GM18499 (cell line): ENCODE measurements around the gene OR2B3.
"Not testable (repeated sequence)": the region's sequence is repeated elsewhere in the genome, so short reads cannot be mapped to it uniquely, and the experiment has no call there.

Experiments used
- ATAC-seq: cut with Tn5 transposase; IDR thresholded peaks from one replicate; pipeline ENCODE4 v1.9.1; 2021; ENCODE audit warnings: moderate number of reproducible peaks; ENCODE audit not compliant: insufficient read depth, unreplicated experiment

Gene OR2B3, protein sequence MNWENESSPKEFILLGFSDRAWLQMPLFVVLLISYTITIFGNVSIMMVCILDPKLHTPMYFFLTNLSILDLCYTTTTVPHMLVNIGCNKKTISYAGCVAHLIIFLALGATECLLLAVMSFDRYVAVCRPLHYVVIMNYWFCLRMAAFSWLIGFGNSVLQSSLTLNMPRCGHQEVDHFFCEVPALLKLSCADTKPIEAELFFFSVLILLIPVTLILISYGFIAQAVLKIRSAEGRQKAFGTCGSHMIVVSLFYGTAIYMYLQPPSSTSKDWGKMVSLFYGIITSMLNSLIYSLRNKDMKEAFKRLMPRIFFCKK

DNA sequence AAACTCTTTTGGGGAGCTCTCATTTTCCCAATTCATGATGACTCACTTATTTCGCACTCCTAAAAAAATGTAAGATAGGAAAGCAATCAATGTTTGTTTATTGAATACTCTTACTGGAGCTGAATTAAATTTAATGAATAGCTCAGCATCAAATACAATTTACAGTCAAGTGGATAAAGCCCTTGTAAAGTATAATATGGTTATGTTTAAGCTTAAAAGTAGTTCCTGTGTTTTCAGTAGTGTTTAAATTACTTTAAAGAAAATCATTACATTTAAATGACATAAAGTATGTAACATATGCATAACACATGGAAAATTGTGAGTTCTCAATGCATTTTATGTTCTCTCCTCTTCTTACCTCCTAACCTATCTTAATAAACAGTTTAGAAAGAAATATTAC, at the start of gene OR2B3:
Gene OR2B3, minus strand, starts transcription at position 101 of the 400 bp plus-strand sequence. Its CDS starts 65 bp downstream, at position 36.
- no peak for ATAC-seq

DNA sequence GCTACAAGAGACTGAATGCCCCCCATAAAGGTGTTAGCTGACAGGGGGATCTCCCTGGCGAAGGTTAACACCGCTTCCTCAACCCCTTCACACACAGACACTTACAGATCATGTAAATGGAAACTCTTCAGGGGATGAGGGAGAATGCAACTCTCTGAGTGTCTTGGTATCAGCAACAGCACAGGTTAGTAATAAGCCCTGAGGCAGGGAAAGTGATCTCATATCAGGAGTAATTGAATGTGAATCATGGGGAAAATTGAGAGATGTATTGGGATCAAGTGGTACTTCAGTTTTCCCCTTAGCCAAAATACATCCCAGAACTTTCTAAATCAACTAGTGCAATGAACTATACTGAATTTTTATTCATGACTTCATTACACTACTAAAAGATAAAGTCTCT, 44.6 kb upstream of the OR2B3 start:
- ATAC-seq: no peak

DNA sequence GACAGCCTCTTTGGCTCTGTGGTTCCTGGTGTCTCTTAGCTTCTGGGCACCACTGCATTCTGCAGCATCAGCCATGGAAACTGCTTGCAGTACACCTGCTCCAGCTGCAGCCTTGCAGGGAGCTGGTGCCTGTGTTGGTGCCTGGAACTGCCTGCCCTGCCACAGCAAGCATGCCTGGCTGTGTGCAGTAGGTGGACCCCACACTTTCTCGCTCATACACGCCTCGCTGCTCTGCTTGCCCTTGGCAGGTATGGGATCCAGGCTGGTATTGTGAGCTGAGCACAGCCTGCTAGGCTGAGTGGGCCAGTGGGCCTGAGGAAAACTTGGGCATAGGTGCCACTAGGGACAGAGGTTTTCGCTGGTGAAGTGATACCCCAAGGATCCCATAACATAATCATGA, 43.5 kb upstream of the OR2B3 start:
- ATAC-seq: no peak

DNA sequence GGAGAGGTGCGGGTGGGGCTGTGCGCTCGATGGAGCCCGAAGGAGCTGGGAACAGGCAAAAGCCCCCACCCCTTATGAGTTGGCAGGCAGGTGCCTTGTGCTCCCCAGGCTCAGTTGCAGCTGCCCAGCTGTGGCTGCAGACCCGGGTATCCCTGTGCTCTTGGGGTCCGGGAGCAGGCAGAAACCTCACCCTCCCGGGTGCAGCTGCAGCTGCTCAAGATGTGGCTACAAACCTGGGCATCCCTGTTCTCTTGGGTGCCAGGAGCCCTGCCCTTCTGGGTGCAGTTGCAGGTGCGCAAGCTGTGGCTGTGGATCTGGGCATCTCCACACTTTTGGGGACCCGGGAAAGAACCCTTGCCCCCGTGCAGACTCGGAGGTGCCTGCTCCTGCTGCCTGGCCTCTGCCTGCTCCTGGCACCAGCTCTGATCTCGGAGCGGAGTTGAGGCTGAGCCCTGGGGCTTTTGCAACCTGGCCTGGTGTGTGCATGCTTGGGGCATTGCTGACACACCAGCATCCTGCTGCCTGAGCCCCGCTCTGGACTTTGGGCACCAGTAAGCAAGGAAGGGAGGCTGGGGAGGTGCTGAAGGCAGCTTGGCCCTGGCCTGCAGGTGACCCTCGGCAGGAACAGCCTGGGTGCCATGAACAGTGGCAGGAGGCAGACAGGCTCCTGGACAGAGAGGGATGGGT, 42.4 kb upstream of the OR2B3 start:
- no peak for ATAC-seq

DNA sequence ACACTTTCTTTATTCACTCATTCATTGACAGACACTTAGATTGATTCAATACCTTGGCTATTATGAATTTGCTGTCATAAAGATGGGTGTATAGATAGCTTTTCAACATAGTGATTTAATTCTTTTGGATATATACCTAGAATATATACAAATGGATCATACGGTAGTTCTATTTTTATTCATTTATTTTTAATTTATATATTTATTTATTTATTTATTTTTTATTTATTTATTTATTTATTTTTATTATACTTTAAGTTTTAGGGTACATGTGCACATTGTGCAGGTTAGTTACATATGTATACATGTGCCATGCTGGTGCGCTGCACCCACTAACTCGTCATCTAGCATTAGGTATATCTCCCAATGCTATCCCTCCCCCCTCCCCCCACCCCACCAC, 27.9 kb upstream of the OR2B3 start:
- ATAC-seq: not testable (repeated sequence)

DNA sequence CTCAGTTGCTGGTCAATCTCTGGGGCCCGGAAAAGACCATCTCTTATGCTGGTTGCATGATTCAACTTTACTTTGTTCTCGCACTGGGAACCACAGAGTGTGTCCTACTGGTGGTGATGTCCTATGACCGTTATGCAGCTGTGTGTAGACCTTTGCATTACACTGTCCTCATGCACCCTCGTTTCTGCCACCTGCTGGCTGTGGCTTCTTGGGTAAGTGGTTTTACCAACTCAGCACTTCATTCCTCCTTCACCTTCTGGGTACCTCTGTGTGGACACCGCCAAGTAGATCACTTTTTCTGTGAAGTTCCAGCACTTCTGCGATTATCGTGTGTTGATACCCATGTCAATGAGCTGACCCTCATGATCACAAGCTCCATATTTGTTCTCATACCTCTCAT, 25.0 kb upstream of the OR2B3 start:
- no peak for ATAC-seq

DNA sequence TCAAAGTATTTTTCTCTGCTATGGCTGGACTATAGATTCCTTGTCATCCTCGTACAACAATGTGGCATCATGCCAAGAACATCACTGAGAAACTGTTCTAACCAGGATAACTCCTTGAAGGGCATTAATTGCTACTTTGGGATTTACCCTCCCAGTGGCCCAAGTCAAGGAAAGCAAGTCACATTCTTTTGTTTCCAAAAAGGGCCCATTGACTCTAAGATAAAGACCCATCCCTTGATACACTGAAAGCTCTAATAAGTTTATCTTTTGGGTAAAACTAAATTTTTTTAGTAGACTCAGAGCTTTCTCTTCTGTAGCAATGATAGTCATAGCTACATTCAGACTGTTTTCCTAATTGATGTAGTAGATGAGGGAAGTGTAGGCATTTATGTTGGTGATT, 20.6 kb upstream of the OR2B3 start, which contains the start of gene OR2J3:
Gene OR2J3, plus strand, starts transcription at position 301 of the 400 bp plus-strand sequence. CDS start 3,833 bp downstream, outside the sequence.
- no peak for ATAC-seq

DNA sequence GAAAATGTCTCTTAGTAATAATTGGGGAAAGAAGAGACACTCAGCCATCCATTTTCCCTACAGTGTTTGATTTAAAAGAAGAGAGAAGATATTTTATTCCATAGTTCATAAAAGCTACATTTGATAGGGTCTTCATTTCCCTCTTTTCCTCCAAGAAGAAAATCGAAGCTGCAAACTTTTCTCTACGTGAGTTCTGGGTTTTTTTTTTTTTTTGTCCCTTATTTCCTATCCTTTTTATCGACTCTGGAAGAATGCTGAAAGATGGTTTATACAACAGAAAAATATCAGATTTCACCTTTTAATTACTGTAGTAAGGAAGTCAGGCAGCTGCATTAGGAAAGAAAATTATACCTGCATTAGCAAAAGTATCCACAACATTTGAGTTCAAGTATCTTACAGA, 12.1 kb upstream of the OR2B3 start, which contains the start of gene OR2J1:
Gene OR2J1, plus strand, starts transcription at position 301 of the 400 bp plus-strand sequence. CDS start 1,453 bp downstream, outside the sequence.
- no peak for ATAC-seq

DNA sequence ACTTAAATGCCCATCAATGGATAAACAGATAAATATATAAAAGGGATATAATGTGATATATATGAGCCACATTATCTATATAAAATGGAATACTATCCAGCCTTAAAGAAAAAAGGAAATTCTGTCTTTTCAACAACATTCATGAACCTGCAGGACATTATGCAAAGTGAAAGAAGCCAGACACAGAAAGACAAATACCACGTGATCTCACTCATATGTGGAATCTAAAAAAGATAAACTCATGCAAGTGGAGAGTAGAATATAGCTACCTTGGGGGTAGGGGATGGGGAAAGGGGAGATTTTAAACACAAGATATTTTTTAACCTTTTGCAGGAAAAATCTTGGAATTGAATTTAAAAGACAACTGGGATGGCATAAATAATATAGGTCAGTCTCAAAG, 10.7 kb upstream of the OR2B3 start:
- ATAC-seq: no peak

DNA sequence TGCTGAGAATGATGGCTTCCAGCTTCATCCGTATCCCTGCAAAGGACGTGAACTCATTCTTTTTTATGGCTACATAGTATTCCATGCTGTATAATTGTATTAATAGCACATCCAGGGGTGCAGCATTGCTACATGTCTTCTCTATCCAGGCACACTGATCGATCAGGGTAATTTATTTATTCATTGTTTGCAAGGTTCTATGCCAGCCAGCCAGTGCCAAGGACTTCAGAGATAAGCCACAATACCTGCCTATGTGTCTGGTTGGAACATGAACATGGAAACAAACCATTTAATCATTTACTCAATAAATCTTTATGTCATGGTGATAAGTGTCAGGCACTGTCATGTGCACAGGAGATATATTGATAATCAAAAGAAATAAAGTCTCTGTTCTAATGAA, 5.8 kb upstream of the OR2B3 start:
- ATAC-seq: no peak

DNA sequence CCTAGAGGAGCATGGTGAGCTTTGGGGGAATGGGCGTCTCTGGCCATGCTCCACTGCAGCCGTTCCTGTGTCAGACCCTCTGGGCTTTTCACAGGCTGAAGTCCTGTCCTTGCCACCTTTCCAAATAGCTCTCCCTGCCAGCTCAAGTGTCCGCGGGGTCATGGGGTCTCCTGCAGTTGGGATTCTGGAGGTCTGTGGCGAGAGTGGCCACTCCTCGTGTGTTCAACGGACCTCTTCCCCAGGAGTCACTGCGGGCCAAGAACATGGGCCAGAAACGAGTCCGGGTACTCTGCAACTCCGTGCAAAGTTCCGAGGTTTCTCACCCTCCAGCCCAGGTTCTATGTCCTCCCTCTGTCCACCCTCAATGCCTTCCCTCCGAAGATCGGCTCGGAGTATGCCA, 4.7 kb downstream of the OR2B3 start:
- no peak for ATAC-seq

DNA sequence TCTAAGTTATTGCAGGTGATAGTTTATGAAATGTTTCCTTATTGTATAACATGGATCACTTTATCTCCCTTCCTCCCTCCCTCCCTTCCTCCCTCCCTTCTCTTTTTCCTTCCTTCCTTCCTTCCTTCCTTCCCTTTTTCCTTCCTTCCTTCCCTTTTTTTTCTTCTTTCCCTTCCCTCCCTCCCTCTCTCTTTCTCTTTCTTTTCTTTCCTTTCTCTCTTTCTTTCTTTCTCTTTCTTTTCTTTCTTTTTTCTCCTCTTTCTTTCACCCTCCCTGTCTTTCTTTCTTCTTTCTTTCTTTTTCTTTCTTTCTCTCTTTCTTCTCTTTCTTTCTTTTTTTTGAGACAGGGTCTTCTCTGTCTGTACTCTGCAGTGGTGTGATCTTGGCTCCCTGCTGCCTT, 5.8 kb downstream of the OR2B3 start:
- no peak for ATAC-seq

DNA sequence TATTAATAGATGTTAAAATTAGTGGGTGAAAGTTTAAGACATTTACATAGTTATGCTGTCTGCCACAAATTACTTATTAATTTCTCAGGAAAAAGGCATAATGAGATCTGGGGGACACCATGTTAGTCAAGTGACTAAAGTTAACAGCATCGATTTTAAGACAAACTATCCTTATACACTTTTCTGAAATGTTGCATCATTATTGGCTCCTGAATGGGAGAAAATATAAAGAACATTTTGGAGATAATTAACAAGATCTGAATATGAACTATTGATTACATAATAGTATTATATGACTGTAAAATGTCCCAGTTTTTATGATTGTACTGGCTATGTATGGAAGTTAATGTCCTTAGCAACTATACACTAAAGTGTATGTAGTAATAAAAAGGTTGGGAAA, 7.9 kb downstream of the OR2B3 start:
- ATAC-seq: no peak

DNA sequence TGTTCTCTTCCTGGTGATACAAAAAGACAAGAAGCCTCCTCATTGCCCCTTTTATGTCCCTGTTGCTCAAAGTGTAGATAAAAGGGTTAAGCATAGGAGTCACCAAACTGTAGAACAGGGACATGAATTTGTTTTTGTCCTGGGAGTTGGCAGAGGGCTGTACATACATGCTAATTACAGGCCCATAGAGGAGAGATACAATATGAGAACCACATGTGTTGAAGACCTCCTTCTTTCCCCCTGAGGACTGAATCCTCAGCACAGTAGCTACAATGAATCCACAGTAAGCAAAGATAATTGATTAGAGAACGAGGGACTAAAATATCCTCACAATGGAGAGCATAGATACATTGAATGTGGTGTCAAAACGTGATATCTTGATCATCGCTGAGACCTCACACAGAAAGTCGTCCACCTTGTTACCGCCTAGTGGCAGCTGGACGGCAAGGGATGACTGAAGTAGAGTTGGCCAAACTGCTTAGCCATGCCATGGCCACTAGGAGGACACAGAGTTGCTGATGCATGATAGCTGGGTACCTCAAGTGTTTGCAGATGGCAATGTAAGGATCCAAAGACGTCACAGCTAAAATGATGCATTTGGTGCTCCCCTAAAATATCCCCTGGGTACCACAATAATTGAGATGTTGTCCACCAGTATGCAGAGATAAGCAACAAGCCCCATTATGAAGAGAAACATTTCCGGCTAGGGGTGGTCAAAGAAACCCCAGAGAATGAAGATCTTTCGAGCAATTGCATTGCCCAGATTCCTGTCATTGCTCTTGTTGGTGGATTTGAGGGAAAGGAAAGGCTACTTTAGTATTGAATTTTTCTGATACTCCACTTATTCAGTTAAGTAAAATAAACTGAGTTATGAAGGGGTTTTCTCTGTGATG, 15.0 kb downstream of the OR2B3 start:
- ATAC-seq: no peak

DNA sequence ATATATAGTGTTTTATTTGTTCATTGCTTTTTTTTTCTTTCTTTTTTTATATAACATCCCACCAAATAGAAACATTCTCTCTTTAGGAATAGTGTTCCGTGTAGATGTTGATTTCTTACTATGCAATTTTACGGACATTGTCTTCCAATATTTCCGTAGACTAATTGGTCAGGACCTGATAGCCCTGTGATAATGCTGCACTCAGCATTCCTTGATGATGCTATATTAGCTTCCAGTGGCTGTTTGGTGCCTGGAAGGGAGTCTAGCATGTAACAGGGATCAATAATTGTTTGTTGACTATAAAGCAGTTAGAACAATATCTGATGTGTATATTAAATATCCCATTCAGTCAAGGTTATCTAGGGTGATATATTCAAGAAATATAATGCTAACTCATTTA, 35.4 kb downstream of the OR2B3 start:
- no peak for ATAC-seq

DNA sequence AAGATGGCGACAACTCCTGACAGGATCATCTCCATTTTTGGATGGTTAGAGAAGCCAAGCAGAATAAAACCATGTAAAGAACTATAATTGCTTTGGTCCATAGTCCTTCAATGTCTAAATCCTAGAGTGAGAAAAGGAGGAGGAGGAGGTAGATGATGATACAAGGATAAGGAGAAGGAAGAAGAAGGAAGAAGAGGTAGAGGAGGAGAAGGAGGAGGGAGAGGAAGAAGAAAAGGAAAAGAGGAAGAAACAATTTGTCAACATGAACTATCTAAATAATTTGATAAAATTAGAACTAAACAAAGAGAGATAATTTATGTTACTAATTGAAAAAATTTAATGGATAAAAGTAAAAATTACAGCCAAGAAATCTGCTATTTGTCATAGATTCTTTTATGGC, 42.0 kb downstream of the OR2B3 start, which contains the start of gene OR2W1:
Gene OR2W1, minus strand, starts transcription at position 101 of the 400 bp plus-strand sequence. Its CDS starts 0 bp downstream, at position 101.
- ATAC-seq: no peak
